ENCODE data around the gene DNAH11. TPM values are rescaled to one million over a fixed set of nuclear protein-coding genes. Genes with fewer than 3 reads are reported as not detected.
A peak's percentile ranks its signal among the peaks of the same experiment; 100 is the strongest.

Gene DNAH11
- total and polyA plus RNA-seq, 2 of the 8 experiments (the other 6 are each of a cell fraction or from before 2014, with no cell fraction given) = 1.8 to 4.9 TPM

DNA sequence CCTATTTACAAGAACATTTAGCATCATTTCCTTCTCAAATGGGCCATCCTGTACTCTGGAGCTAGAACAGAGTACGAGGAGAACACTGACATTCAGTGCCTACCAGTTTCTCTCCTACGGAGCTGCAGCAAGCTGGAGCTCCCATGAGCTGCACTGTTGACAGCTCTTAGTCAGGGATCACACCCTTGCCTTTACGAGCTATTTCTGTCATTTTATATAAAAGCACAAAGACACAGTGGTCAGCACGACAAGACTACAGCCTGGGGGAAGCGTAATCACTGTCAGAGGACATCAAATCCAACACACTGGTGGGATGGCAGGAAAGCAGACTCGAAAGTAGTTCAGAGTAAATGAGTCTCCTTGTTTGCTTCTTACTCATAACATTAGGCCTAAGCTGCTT is 400.1 kb downstream of the DNAH11 start:
- CTCF ChIA-PET (ENCODE audit: partially characterized antibody) = interaction anchor here (0.7 to 1.5 kb wide), 4 partner anchors 16 to 140 kb away, joined by 3 to 4 read pairs (median 4); no protein-coding TSS in a partner anchor
- Histone ChIP-seq H3K23ac (ENCODE audit: insufficient read length) (no peak overlapping the region), H3K23me2 (ENCODE audit: low read depth, low read length) (peaks cover 4% of the 10 kb centered on the region; the same call in 1 of the 2 replicates), H3K4me1 (replicated peaks in 1 of 4; ENCODE audit: control insufficient read depth in 3 of 4, insufficient read depth in 4 of 4, low read length in 3 of 4) (peaks cover 4 to 26% (median 23%) of the 10 kb centered on the region in 4 experiments; a peak in 6 of 7 replicates), H3K79me1 (ENCODE audit: low read depth, low read length) (peaks cover 13% of the 10 kb centered on the region), H2BK12ac (ENCODE audit: low read depth, low read length) (no peak overlapping the region), H4K8ac (ENCODE audit: extremely low read depth, insufficient read depth, low read length) (no peak overlapping the region), H2BK5ac (ENCODE audit: low read depth, low read length) (0 out of 2 replicates have a peak overlapping the region, but pooled peaks have one; percentile 3), H3K9me3 (ENCODE audit: insufficient read depth in 2 of 2, low read depth in 1 of 2, low read length in 1 of 2) (no peaks in the 10 kb centered on the region), H2AFZ (ENCODE audit: low read length) (no peak overlapping the region), H3K4me3 (ENCODE audit: extremely low read depth in 1 of 4, insufficient read depth in 2 of 4, low read depth in 3 of 4, low read length in 4 of 4) (0 out of 8 replicates have a peak overlapping the region, but pooled peaks of 1 of the 4 experiments have one; percentile 83), H3K79me2 (ENCODE audit: control insufficient read depth in 1 of 2, insufficient read depth in 2 of 2, low read length in 2 of 2) (peaks cover 21 to 71% of the 10 kb centered on the region in 2 experiments), H4K20me1 (replicated peaks in 1 of 2; ENCODE audit: control insufficient read depth in 1 of 2, insufficient read depth in 2 of 2, low read length in 2 of 2) (peaks cover 14 to 19% of the 10 kb centered on the region in 2 experiments), H2BK120ac (replicated peaks; ENCODE audit: low read depth, low read length) (no peak overlapping the region), H3K27ac (ENCODE audit: low read depth, low read length) (no peak overlapping the region), H3K9ac (replicated peaks in 1 of 4; ENCODE audit: extremely low read depth in 1 of 4, low read depth in 3 of 4, low read length in 3 of 4) (no peak overlapping the region), H3K18ac (ENCODE audit: extremely low read depth, low read length) (no peak overlapping the region), H4K91ac (replicated peaks; ENCODE audit: insufficient read length, low read length) (no peak overlapping the region), H2AK5ac (ENCODE audit: low read depth, low read length) (no peak overlapping the region), H3K36me3 (ENCODE audit: control insufficient read depth in 2 of 4, insufficient read depth in 4 of 4, low read length in 3 of 4) (peaks cover 0 to 12% (median 0%) of the 10 kb centered on the region in 4 experiments; a peak in 1 of 8 replicates), H2BK20ac (ENCODE audit: low read length) (no peak overlapping the region), H4K5ac (ENCODE audit: insufficient read length, low read depth, low read length) (no peak overlapping the region), H3K4ac (replicated peaks; ENCODE audit: insufficient read length, low read depth, low read length) (no peak overlapping the region), H3K27me3 (replicated peaks in 1 of 4; ENCODE audit: control insufficient read depth in 3 of 4, extremely low read depth in 1 of 4, insufficient read depth in 3 of 4, low read length in 3 of 4) (no peaks in the 10 kb centered on the region), H2BK15ac (ENCODE audit: low read length) (no peak overlapping the region), H3K14ac (ENCODE audit: insufficient read length) (no peak overlapping the region), H3K56ac (replicated peaks; ENCODE audit: insufficient read length, low read depth, low read length) (no peak overlapping the region), H3K4me2 (ENCODE audit: insufficient read depth in 1 of 2, low read depth in 2 of 2, low read length in 2 of 2) (peak overlapping the region; percentile 36 to 76; a peak in 3 of 4 replicates)
- 78% methylated on average over 6 of the region's 6 CpGs; no CpG with 5 or more reads in 1 of the 2 experiments for WGBS, 2 experiments (ENCODE audit: extremely low coverage in 1 of 2, insufficient coverage in 1 of 2, insufficient read length in 1 of 2, insufficient replicate concordance in 2 of 2, low coverage in 1 of 2, low lambda C conversion rate in 2 of 2, missing lambda C conversion rate in 1 of 2)
- POLR2A ChIA-PET (ENCODE audit: partially characterized antibody) = interaction anchor here (0.7 to 2.7 kb wide), 3 partner anchors 11 to 29 kb away, joined by 3 to 12 read pairs (median 5); no protein-coding TSS in a partner anchor
- no peak for FAIRE-seq
- DNase-seq (ENCODE audit: low read depth in 1 of 2, low spot score in 2 of 2) = no peak
- TF ChIP-seq CEBPB (IDR thresholded peaks at IDR 0.05; ENCODE audit: low read depth, low read length) (no peak), HDAC6 (IDR thresholded peaks at IDR 0.05; ENCODE audit: low read depth, low read length) (no peak), CHD2 (IDR thresholded peaks at IDR 0.05; ENCODE audit: low read length) (no peak), RAD21 (IDR thresholded peaks at IDR 0.05 in 1 of 2, conservative IDR thresholded peaks at IDR 0.05 in 1 of 2; ENCODE audit: low read depth in 2 of 2, low read length in 2 of 2) (no peak), TCF12 (IDR thresholded peaks at IDR 0.05; ENCODE audit: low read depth, low read length) (no peak), HDAC2 (IDR thresholded peaks at IDR 0.05; ENCODE audit: borderline replicate concordance in 1 of 2, low read depth in 2 of 2, low read length in 2 of 2) (no peak), SIX5 (IDR thresholded peaks at IDR 0.05; ENCODE audit: low read depth, low read length) (no peak), TEAD4 (IDR thresholded peaks at IDR 0.05; ENCODE audit: low read depth, low read length) (no peak), TAF1 (IDR thresholded peaks at IDR 0.05; ENCODE audit: low read depth, low read length) (no peak)
- TF ChIP-seq, protein P1, sequence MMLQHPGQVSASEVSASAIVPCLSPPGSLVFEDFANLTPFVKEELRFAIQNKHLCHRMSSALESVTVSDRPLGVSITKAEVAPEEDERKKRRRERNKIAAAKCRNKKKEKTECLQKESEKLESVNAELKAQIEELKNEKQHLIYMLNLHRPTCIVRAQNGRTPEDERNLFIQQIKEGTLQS (IDR thresholded peaks at IDR 0.05; ENCODE audit: insufficient read depth, low read depth, low read length) = no peak
